ENCODE results near the gene TRMT11. TPM values are rescaled to one million over a fixed set of nuclear protein-coding genes. Genes with fewer than 3 reads are reported as not detected.

The TRMT11 gene
- total and polyA plus RNA-seq, 2 of the 8 experiments (the other 6 are each of a cell fraction or from before 2014, with no cell fraction given) = 19.7 to 32.4 TPM

GRCh38 chr6:126054258-126054702, 67.9 kb downstream of the TRMT11 start:
- no peak overlapping the region for H2BK15ac ChIP-seq (ENCODE audit: low read length)
- no peak overlapping the region for H2BK12ac ChIP-seq (ENCODE audit: low read depth, low read length)
- H3K36me3 ChIP-seq (ENCODE audit: control insufficient read depth in 2 of 4, insufficient read depth in 4 of 4, low read length in 3 of 4) = peaks cover 0 to 2% (median 0%) of the 10 kb centered on the region in 4 experiments; a peak in 1 of 8 replicates
- no peak overlapping the region for H3K4me2 ChIP-seq (ENCODE audit: insufficient read depth in 1 of 2, low read depth in 2 of 2, low read length in 2 of 2)
- WGBS, 2 experiments (ENCODE audit: extremely low coverage in 1 of 2, insufficient coverage in 1 of 2, insufficient read length in 1 of 2, insufficient replicate concordance in 2 of 2, low coverage in 1 of 2, low lambda C conversion rate in 2 of 2, missing lambda C conversion rate in 1 of 2) = 84% methylated on average over 4 of the region's 4 CpGs; no CpG with 5 or more reads in 1 of the 2 experiments
- H3K27me3 ChIP-seq (replicated peaks in 1 of 4; ENCODE audit: control insufficient read depth in 3 of 4, extremely low read depth in 1 of 4, insufficient read depth in 3 of 4, low read length in 3 of 4) = no peaks in the 10 kb centered on the region
- H3K27ac ChIP-seq (ENCODE audit: low read depth, low read length) = no peak overlapping the region
- ChIA-PET CTCF (ENCODE audit: partially characterized antibody) (interaction anchor here (0.8 to 2.7 kb wide), 5 partner anchors 9 to 21 kb away, joined by 3 to 10 read pairs (median 3); no protein-coding TSS in a partner anchor), POLR2A (ENCODE audit: partially characterized antibody) (interaction anchor here (1.0 to 2.1 kb wide), 4 partner anchors 11 to 273 kb away, joined by 3 to 5 read pairs (median 4); no protein-coding TSS in a partner anchor)
- no peak overlapping the region for H3K9ac ChIP-seq (replicated peaks in 1 of 4; ENCODE audit: extremely low read depth in 1 of 4, low read depth in 3 of 4, low read length in 3 of 4)
- H2AK5ac ChIP-seq (ENCODE audit: low read depth, low read length) = no peak overlapping the region
- H3K9me3 ChIP-seq (ENCODE audit: insufficient read depth in 2 of 2, low read depth in 1 of 2, low read length in 1 of 2) = no peaks in the 10 kb centered on the region
- no peak overlapping the region for H4K8ac ChIP-seq (ENCODE audit: extremely low read depth, insufficient read depth, low read length)
- H3K4me1 ChIP-seq (replicated peaks in 1 of 4; ENCODE audit: control insufficient read depth in 3 of 4, insufficient read depth in 4 of 4, low read length in 3 of 4) = peaks cover 0 to 6% (median 0%) of the 10 kb centered on the region in 4 experiments; a peak in 1 of 7 replicates
- H2BK20ac ChIP-seq (ENCODE audit: low read length) = no peak overlapping the region
- H3K56ac ChIP-seq (replicated peaks; ENCODE audit: insufficient read length, low read depth, low read length) = no peak overlapping the region
- no peak for FAIRE-seq
- DNase-seq (ENCODE audit: low read depth in 1 of 2, low spot score in 2 of 2) = no peak
- no peak overlapping the region for H2BK120ac ChIP-seq (replicated peaks; ENCODE audit: low read depth, low read length)
- no peaks in the 10 kb centered on the region; the same call in 1 of the 2 replicates for H3K79me1 ChIP-seq (ENCODE audit: low read depth, low read length)
- H4K20me1 ChIP-seq (replicated peaks in 1 of 2; ENCODE audit: control insufficient read depth in 1 of 2, insufficient read depth in 2 of 2, low read length in 2 of 2) = no peaks in the 10 kb centered on the region
- H3K23me2 ChIP-seq (ENCODE audit: low read depth, low read length) = no peaks in the 10 kb centered on the region
- no peak overlapping the region for H3K14ac ChIP-seq (ENCODE audit: insufficient read length)
- H4K5ac ChIP-seq (ENCODE audit: insufficient read length, low read depth, low read length) = no peak overlapping the region
- no peak overlapping the region for H4K91ac ChIP-seq (replicated peaks; ENCODE audit: insufficient read length, low read length)
- H3K23ac ChIP-seq (ENCODE audit: insufficient read length) = no peak overlapping the region
- no peak overlapping the region for H3K18ac ChIP-seq (ENCODE audit: extremely low read depth, low read length)
- no peaks in the 10 kb centered on the region for H3K79me2 ChIP-seq (ENCODE audit: control insufficient read depth in 1 of 2, insufficient read depth in 2 of 2, low read length in 2 of 2)
- H3K4ac ChIP-seq (replicated peaks; ENCODE audit: insufficient read length, low read depth, low read length) = no peak overlapping the region
- no peak overlapping the region for H3K4me3 ChIP-seq (ENCODE audit: extremely low read depth in 1 of 4, insufficient read depth in 2 of 4, low read depth in 3 of 4, low read length in 4 of 4)
- no peak overlapping the region for H2AFZ ChIP-seq (ENCODE audit: low read length)
- H2BK5ac ChIP-seq (ENCODE audit: low read depth, low read length) = no peak overlapping the region
- TF ChIP-seq SP1 (IDR thresholded peaks at IDR 0.05; ENCODE audit: low read depth, low read length) = no peak
- no peak for TF ChIP-seq BRCA1 (IDR thresholded peaks at IDR 0.05; ENCODE audit: low read depth, low read length)
- no peak for TF ChIP-seq EZH2 (IDR thresholded peaks at IDR 0.05; ENCODE audit: low read depth, low read length, severe bottlenecking)
- TF ChIP-seq SRF (IDR thresholded peaks at IDR 0.05; ENCODE audit: low read depth, low read length) = no peak
- TF ChIP-seq KDM1A (IDR thresholded peaks at IDR 0.05; ENCODE audit: borderline replicate concordance, low read length) = no peak
- no peak for TF ChIP-seq CTBP2 (IDR thresholded peaks at IDR 0.05; ENCODE audit: borderline replicate concordance, insufficient read depth, insufficient read length, low read length)
- no peak for TF ChIP-seq POU5F1 (IDR thresholded peaks at IDR 0.05; ENCODE audit: low read depth, low read length)
- no peak for TF ChIP-seq TBP (IDR thresholded peaks at IDR 0.05; ENCODE audit: low read depth, low read length)
- no peak for TF ChIP-seq SIRT6 (IDR thresholded peaks at IDR 0.05; ENCODE audit: low read length)
- TF ChIP-seq KDM4A (IDR thresholded peaks at IDR 0.05; ENCODE audit: low read depth, low read length, severe bottlenecking) = no peak
- no peak for TF ChIP-seq FOSL1 (IDR thresholded peaks at IDR 0.05; ENCODE audit: insufficient read depth, low read depth, low read length)
- no peak for TF ChIP-seq SAP30 (IDR thresholded peaks at IDR 0.05; ENCODE audit: insufficient read depth, insufficient replicate concordance, low read length)
- TF ChIP-seq RBBP5 (IDR thresholded peaks at IDR 0.05; ENCODE audit: borderline replicate concordance, low read depth, low read length) = no peak
- no peak for TF ChIP-seq CEBPB (IDR thresholded peaks at IDR 0.05; ENCODE audit: low read depth, low read length)
- no peak for TF ChIP-seq TCF12 (IDR thresholded peaks at IDR 0.05; ENCODE audit: low read depth, low read length)
